H4 (cell line): ENCODE results near the gene DGUOK. TPM values are rescaled to one million over a fixed set of nuclear protein-coding genes. Genes with fewer than 3 reads are reported as not detected.
"Not testable (repeated sequence)": the region's sequence is repeated elsewhere in the genome, so short reads cannot be mapped to it uniquely, and the experiment has no call there.

ENCODE experiments used
- DNase-seq: peaks from one replicate; pipeline ENCODE4 v3.0.0-alpha.2; 2015; ENCODE audit warnings: low spot score
- total RNA-seq: library from RNA; depleted of rRNA; stranded (reverse); fragments of >200 nt; shearing (Covaris generic); gene quantifications from 2 replicates; pipeline ENCODE4 v1.2.3, GENCODE V29; 2014; rRNA removed

The DGUOK gene
- total RNA-seq: 110 and 150 TPM in 2 replicates

DNA sequence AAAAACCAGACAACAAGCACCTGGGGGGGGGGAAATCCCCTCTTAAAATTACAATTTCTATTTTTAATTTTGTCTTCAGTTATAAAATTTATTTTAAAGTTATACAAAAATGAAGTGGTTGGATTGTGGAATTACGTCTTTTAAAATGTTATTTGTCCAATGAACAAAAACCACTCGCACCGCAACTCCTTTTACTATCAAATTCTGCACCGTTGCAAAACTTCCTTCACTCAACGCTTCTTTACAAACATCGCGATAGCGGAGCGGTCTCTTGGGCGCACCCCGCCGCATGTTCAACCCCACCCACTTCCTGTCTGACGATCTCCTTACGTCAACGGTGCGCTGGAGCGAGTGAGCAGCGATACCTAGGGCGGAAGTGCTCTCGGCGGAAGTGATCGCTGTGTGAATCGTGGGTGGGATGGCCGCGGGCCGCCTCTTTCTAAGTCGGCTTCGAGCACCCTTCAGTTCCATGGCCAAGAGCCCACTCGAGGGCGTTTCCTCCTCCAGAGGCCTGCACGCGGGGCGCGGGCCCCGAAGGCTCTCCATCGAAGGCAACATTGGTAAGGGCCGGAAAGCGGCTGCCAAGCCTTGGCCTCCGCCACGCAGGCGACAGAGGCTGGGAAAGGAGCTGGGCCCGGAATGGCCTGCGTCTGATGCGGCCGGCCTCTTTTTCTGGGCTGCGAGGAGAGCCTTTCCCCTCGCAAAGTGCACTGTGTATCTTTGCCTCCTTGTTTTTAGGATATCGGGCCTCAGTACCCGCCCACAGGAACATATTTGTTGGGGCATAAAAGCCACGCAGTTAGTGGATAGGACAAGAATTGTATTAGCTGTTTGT lies at the start of gene DGUOK:
Gene DGUOK, plus strand, starts transcription at position 388 of the 835 bp plus-strand sequence. Its CDS starts 31 bp downstream, at position 419.
- peak; percentile 99 for DNase-seq

DNA sequence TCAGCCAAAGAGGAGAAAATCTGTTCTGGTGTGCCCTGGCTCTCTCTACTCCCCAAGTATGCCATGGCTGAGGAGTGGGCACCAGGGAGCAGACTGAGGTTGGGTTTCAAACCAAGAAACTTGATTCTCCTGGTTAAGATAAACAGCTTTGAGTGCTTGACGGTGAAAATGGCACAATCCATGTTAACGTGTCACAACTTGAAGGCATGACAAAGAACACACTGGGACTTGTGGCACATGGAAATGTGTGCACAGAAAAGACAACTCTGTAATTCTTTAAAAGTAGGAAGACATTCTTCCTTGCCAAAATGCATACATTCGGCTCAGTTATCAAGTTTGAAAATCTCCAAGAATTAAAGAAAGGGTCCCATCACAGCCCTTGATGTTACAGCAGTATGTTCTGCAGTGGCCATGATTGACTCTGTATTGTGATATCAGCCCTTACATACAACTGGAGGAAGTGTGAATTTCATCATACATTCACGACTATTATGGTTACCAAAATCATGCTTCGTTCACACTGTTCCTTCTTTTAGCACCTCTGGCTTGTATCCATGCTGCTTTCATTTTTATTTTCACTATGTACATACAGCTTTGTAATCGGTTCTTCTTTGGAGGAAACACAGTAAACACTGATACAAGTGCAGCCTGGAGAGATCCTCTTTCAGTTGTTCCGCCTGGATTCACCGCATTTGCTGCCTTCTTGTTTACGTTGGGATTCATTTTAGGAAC lies 49.4 kb upstream of the DGUOK start:
- no peak for DNase-seq

DNA sequence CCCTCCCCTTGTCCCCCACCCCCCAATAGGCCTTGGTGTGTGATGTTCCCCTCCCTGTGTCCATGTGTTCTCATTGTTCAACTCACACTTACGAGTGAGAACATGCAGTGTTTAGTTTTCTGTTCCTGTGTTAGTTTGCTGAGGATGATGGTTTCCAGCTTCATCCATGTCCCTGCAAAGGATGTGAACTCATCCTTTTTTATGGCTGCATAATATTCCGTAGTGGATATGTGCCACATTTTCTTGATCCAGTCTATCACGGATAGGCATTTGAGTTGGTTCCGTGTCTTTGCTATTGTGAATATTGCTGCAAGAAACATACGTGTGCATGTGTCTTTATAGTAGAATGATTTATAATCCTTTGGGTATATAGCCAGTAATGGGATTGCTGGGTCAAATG lies 48.7 kb upstream of the DGUOK start:
- not testable (repeated sequence) for DNase-seq

DNA sequence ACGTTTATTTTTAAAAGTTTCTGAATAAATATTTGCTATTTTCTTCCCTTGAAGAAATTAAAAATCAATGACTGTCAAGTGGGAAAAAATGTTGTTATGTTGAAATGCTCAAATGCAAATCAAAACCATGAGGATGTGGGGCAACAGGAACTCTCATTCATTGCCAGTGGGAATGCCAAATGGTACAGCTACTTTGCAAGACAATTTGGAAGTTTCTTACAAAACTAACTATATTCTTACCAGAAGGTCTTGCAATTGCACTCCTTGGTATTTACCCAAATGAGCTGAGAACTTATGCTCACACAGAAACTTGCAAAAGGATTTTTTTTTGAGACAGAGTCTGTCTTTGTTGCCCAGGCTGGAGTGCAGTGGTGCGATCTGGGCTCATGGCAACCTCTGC lies 41.3 kb upstream of the DGUOK start:
- no peak for DNase-seq

DNA sequence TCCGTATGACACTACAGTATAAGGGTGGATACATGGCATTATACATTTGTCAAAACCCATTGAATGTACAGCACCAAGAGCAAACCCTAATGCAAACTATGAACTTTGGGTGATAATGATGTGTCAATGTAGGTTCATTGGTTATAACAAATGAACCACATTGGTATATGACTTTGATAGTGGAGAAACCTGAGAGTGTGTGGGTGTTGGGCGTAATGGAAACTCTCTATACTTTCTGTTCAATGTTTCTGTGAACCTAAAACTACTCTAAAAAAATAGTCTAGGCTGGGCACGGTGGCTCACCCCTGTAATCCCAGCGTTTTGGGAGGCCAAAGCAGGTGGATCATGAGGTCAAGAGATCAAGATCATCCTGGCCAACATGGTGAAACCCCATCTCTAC lies 40.3 kb upstream of the DGUOK start:
- no peak for DNase-seq

DNA sequence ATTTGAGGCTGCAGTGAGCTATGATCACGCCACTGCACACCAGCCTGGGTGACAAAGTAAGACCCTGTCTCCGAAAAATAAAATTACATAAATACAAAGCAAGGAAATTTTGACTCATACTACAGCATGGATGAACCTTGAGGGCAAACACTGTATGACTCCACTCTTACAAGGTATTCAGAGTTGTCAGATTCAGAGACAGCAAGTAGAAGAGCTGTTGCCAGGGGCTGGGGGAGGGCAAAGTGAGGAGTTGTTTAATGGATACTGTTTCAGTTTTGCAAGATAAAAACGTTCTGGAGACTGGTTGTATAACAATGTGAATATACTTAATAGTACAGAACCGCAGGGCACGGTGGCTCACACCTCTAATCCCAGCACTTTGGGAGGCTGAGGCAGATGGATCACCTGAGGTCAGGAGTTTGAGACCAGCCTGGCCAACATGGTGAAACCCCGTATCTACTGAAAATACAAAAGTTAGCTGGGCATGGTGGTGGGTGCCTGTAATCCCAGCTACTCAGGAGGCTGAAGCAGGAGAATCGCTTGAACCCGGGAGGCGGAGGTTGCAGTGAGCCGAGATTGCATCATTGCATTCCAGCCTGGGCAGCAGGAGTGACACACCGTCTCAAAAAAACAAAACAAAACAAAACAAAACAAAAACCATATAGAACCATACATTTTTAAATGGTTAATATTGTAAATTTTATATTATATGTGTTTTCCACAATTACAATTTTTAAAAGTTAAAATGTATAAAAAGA lies 38.9 kb upstream of the DGUOK start:
- DNase-seq: not testable (repeated sequence)

DNA sequence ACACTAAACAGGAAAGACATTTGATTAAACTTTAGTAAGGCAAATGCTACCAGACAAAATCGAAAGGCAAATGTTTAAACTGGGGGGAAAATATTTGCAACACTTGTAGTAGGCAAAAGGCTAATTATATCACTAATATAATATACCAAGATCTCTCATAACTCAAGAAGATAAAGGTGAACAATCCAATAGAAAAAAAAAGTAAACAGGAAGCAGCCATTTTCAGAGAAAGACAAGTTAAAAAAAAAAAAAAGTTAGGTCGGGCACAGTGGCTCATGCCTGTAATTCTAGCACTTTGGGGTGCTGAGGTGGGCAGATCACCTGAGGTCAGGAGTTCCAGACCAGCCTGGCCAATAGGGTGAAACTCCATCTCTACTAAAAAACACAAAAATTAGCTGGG lies 38.3 kb upstream of the DGUOK start:
- DNase-seq: no peak

DNA sequence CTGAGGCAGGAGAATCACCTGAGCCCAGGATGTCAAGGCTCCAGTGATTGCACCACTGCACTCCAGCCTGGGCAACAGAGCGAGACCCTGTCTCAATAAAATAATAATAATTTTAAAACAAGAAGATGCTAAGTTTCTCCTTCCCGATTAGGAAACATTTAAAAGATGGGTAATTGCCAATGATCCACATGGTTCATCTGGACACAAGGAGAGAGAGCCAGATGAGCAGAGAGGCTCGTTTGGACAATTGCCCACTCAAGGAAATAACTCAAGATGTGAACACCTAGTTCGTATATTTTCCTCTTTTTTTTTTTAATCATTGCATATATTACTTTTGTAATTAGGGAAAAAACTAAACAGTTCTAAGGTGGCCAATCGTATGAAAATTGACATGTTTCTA lies 37.5 kb upstream of the DGUOK start:
- DNase-seq: no peak

DNA sequence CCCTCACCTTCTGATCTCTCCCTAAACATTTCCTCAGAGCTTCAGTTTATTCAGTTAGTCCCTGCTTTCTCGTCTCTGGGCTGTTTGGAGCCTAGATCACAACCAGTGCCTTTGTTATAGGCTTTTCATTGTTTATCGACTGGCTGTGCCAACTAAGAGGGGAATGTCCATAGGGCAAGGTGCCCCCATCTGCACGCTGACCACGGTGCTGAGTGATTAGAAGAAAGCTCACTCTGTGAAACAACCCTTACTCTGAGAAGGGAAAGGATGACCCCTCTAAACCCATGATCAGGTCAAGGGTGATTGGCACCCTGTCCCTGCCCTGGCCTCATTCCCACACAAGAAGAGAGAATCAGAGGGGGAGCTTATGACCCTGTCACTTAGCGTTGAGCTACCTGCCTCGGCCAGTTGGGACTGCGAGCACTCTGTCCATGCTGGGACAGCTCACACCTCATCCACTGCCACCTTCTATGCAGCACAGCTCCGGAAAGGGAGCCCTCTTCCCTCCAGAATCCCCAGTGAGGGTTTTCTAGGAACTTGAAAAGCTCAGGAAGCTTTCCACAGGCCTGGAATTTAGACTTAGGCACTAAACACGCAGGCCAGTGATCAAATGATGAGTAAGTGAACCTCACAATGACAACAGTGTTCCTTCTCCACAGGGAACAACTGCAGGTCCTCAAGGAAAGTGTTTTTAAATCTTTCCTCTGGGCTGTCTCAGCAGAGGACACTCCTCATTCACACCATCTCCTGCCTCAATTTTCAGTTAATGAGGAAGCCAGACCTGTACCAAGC lies 36.2 kb upstream of the DGUOK start:
- no peak for DNase-seq

DNA sequence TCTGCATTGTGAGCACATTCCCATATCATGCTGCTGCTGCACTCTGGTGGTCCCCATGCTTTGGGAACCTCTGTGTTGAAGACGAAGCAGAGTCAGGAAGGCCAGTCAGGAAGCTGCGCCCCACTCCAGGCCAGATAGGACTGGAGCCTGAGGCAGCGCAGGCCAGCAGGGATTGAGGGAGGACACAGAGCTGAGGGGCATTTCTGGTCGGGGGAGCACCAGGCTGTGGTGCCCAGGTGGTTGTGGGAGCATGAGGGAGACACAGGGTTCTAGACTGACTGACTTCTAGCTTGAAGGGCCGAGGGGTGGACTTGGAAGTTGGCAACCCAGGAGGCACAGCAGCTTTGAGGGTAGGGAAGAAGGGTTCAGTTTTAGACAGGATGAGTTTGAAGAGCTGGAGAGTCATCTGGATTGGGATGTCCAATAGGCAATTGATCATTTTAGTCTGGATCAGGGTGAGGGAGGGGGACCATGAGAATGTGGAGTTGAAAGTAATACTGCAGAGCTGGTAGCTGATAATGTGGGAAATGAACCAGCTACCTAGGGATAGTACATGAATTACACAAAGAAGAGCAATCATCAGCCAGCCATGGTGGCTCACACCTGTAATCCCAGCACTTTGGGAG lies 35.3 kb upstream of the DGUOK start:
- DNase-seq: no peak

DNA sequence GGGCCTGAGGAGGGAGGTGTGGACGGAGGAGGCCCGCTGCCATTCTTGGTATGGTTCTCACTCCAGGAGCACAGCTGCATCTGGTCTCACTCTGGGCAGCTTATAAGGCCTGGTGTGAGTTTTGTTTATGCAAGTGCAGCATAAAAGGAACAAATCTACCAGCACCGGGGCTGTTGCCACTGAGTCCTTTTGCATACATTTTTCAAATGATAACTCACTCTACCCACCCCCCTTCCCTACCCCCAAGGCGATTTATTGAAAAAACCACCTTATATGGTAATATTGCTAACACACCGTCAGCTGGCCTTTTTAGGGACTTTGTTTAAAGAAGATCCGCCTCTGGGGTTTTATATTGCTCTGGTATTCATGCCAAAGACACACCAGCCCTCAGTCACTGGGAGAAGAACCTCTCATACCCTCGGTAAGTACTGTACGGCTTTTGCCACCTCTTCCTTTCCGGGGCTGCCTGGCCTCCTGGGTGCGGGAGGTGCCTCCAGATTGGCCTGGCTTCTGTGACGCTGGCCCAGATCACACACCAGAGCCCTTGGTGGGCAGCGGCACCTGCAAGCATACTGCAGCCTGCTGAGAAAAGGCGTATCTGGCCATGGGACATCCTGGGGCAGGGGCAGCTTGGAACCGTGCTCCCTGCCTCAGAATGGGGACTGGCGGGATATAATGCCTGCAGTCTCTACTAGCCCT lies 33.9 kb upstream of the DGUOK start, which contains the start of gene ACTG2:
Gene ACTG2, plus strand, starts transcription at position 378 of the 699 bp plus-strand sequence. CDS start 8,304 bp downstream, outside the sequence.
- no peak for DNase-seq

DNA sequence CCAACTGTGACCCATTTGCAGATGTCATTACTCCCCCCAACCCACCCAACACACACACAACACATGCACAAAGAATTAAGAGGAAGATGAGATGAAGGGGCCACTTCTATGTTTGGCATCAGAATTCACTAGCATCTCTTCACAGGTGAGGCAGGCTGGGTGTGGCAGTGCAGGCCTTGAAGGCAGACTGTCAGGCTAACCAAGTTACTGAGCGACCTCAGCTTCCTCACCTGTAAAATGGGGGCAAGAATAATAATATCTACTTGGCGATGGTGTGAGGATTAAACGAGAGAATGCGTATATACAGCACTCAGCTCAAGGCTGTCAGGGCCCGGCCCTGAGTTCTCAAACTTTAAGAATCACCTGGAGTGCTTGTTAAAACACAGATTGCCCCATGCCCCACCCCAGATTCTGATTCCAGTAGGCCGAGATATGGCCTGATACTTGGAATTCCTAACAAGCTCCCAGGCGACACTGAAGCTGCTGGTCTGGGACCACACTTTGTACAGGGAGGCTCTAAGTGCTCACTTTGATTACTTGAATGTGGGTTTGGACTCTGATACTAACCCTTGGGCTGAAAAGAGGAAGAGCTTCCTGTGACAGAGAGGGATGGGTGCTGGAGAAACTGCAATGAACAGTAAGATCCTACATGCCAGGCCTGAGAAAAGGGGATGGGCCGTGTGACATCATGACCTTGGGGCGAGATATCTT lies 32.8 kb upstream of the DGUOK start:
- DNase-seq: no peak

DNA sequence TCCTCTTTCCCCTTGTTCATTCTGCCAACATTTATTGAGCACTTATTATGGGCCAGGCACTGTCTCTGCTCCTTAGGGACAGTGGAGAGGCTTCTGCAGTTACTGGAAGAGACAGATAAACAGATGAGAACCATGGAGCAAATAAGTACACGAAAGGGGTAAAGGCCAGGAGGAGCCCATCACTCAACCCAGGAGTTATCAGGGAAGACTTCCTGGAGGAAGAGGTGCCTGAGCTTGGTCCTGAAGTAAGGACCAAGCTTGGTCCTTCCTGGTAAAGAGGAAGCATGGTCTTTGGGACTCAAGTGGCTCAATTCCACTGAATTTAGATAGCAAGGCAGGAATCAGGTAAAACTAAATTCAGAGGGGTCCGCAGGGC lies 32.2 kb upstream of the DGUOK start:
- no peak for DNase-seq

DNA sequence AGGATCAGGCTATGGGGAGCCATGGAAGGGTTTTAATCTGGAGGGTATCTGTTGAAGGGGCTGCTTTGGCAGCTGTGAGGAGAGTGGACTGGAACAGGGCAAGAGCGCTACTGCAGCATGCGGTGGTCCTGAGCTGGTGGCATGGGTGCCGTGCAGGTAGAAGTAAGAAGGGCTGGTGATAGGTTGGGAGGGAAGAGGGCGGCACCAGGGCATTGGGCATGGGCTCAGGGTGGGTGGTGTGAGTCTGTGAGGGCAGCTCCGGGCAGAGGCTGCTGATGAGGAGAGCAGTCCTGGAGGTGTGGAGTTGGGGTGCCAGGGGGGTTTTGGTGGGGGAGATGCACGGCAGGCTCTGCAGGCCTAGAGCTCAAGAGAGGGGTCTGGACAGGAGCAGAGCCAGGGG lies 31.8 kb upstream of the DGUOK start:
- no peak for DNase-seq

DNA sequence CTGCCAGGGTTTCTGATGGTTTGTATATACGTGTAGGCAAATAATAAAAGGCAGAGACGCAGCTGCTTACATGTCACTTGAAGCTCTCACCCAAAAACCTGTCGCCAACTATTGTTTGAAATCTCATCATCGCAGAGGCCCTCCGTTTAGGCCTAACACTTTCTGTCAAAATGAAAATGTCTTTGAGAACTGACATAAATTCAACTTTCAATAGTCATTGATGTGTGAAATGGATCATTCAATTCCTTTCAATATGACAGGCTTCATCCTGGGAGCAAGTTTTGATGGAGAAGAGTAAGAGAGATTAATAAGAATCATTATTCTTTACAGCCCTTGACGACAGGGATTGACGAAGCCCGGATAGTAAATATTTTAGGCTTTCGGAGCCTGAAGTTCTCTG lies 31.2 kb upstream of the DGUOK start:
- no peak for DNase-seq

DNA sequence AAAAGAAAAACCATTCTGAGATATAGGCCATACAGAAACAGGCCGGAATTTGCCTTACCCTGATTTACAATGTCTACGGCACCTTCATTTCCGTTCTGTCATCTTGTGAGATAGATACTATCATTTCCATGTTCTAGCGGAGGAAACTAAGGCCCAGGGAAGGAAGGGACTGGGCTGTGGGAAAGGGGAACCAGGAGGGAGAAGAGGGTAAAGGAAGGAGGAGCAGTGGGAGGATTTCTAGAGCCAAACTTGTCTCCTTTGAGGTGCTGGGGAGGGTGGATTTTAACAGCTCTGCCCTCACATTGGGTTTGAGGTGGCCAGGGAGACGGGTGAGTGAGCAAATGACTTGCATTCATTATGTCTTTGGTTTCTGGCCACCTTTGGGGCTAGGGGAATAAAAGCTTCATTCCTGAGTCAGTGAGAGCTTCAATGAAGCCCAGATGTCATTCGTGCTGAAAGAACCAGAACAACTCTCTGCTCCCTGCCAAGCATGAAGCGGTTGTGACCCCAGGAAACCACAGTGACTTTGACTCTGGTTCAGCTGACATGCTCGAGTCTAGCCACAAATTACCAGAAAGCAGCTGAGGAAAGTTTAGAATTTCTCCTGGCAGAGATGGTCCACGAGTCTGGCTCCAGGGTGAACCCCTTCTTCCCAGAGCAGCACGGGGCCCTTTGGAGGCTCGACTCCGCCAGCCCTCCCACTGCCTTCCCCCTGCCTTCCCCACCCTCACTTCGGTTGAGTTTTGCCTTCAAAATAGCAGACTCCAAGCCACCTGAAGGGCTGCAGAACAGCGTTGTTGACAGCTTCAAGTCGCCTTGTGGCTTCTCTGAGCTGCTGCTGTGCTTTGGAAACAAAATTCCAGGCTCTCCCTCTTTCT lies 30.1 kb upstream of the DGUOK start:
- DNase-seq: no peak

DNA sequence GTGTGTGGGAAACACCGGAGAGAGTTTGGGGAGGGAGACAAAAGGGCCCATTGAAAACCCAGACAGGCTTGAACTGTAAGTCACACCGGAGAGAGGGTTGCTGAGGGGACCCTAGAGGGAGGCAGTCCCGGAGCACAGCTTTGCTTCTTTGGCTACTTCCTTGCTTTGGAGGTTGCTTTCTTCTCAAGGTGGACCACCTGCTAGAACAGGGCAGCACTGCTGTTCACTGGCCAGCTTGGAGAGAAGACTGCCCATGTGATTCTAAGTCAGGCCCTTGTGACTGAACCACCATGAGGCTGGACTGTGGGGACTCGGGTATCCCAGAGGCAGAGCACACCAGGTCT lies 29.5 kb upstream of the DGUOK start:
- DNase-seq: no peak

DNA sequence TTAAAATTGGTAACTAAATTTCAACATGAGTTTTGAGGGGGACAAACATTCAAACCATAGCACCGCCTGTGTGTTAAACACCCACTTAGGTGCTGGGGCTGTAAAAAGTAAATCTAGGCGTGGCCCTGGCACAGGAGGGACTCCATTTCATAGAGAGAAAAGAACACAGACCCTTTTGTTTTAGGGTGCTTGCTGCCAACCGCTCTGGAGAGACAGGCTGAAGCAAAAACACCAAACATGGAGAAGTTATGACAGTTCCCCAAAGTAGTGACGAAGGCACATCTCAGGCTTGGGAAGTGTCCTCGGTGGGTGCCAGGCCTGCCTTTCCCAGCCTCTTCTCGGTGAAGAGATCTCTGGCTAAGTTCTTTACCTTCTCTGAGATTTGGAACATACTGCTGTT lies 28.7 kb upstream of the DGUOK start:
- DNase-seq: no peak

DNA sequence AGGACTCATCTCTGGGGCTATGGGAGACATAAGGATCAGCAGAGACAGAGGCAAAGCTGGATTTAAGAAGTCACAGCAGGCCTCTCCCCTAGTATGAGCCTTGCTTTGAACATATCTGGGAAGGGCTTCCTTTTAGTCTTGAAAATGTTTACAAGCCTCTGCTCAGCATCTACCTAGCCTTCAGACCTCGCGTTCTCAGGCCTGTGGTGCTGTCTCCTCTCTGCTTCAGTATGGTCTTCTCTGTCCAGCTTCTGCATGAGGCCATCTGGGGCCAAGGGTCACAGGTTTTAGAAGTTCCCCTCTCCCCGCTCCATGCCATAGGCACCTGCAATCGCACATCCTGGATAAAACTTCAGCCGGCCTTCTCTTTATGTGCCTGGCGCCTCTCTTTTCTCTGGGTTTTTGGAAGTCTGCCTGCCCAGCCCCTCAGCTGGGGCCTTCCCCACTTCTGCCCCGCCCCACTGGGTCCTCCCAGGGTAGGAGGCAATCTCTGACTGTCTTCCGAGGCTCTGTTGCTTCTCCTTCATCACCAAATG lies 26.8 kb upstream of the DGUOK start:
- DNase-seq: no peak
